ENCODE measurements around the gene CSNK1G2. TPM values are rescaled to one million over a fixed set of nuclear protein-coding genes. Genes with fewer than 3 reads are reported as not detected.
A peak's percentile ranks its signal among the peaks of the same experiment; 100 is the strongest.

CSNK1G2 gene
- total RNA-seq, 1 experiment from 2014 or later, result 34.5 TPM

GRCh38 chr19:1913781-1914577, 27.0 kb upstream of the CSNK1G2 start:
- Histone ChIP-seq H3K27me3 (no peaks in the 10 kb centered on the region), H3K9me3 (no peaks in the 10 kb centered on the region), H3K36me3 (no peaks in the 10 kb centered on the region), H3K4me3 (no peak overlapping the region)
- no peak for DNase-seq

DNA sequence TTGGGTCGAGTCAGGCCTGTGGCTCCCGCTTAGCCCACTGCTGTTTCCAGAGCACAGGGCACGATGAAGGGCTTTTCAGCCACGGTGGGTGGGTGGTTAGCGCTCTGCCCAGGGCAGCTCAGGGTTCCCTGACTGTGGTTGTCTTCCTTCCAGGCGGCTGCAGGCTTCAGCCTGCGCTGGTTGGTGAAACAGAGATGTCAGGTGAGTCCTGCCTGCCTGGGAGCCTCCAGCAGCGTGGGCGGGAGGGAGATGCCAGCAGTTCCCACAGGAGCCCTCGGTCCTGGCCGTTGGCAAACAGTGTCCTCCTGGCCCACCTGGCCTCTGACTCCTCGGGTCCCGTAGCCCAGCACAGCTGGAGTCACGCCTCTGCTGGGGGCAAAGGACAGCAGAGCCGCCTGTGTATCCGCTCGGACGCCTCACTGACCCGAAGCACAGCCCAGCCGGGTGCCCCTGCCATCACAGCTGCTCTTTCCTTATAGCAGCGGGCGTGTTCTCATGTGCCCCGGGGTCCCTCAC, 26.1 kb upstream of the CSNK1G2 start:
- H3K27me3 ChIP-seq, result no peaks in the 10 kb centered on the region

DNA sequence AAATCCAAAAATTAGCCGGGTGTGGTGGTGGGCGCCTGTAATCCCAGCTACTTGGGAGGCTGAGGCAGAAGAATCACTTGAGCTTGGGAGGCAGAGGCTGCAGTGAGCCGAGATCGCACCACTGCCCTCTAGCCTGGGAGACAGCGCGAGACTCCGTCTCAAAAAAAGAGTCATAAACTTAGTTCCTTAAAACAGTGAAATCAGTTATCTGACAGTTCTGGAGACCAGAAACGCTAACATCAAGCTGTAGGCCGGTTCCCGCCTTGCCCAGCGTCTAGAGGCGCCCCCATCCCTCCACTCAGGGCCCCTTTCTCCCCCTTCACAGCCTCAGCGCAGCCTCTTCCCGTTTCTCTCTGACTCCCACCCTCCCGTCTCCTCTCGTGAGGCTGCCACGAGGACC, 23.8 kb upstream of the CSNK1G2 start:
- Histone ChIP-seq H3K27me3 (no peaks in the 10 kb centered on the region), H3K4me3 (no peak overlapping the region), H3K36me3 (no peaks in the 10 kb centered on the region), H3K9me3 (no peaks in the 10 kb centered on the region)
- no peak for DNase-seq

More for the DNA sequence above, 26.1 kb upstream of the CSNK1G2 start:
- DNase-seq, result no peak
- Histone ChIP-seq H3K4me3 (no peak overlapping the region), H3K36me3 (no peaks in the 10 kb centered on the region), H3K9me3 (no peaks in the 10 kb centered on the region)

DNA sequence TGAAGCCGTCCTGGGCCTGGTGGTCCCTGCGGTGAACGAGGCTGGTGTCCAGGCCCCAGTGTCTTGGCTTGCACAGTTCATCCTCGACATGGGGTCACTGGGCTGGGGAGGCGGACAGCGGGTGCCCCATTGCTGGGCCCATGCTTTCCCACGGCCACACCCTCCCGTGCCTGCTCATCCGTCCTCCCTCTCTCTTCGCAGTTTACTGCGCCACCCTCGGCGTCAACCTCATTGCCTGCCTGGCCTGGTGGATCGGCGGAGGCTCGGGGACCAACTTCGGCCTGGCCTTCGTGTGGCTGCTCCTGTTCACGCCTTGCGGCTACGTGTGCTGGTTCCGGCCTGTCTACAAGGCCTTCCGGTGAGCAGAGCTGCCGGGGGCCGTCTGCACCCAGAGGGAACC, 23.0 kb upstream of the CSNK1G2 start:
- Histone ChIP-seq H3K4me3 (no peak overlapping the region), H3K9me3 (no peaks in the 10 kb centered on the region), H3K27me3 (no peaks in the 10 kb centered on the region), H3K36me3 (no peaks in the 10 kb centered on the region)
- no peak for DNase-seq

- H3K27me3 ChIP-seq, result no peaks in the 10 kb centered on the region
- H3K4me3 ChIP-seq, result no peak overlapping the region
- DNase-seq, result no peak
- no peaks in the 10 kb centered on the region for H3K36me3 ChIP-seq
- H3K9me3 ChIP-seq, result no peaks in the 10 kb centered on the region
Observed at GRCh38 chr19:1918975-1919374, 22.0 kb upstream of the CSNK1G2 start.

GRCh38 chr19:1920644-1921043, 20.3 kb upstream of the CSNK1G2 start:
- no peaks in the 10 kb centered on the region for H3K9me3 ChIP-seq
- H3K36me3 ChIP-seq, result no peaks in the 10 kb centered on the region
- no peaks in the 10 kb centered on the region for H3K27me3 ChIP-seq
- DNase-seq, result no peak
- H3K4me3 ChIP-seq, result no peak overlapping the region

GRCh38 chr19:1921326-1921725, 19.6 kb upstream of the CSNK1G2 start:
- no peaks in the 10 kb centered on the region for H3K27me3 ChIP-seq
- H3K36me3 ChIP-seq, result no peaks in the 10 kb centered on the region
- no peak for DNase-seq
- H3K9me3 ChIP-seq, result no peaks in the 10 kb centered on the region
- no peak overlapping the region for H3K4me3 ChIP-seq

- no peak for DNase-seq
- no peaks in the 10 kb centered on the region for H3K36me3 ChIP-seq
Observed at GRCh38 chr19:1921825-1922224, 19.1 kb upstream of the CSNK1G2 start.

DNA sequence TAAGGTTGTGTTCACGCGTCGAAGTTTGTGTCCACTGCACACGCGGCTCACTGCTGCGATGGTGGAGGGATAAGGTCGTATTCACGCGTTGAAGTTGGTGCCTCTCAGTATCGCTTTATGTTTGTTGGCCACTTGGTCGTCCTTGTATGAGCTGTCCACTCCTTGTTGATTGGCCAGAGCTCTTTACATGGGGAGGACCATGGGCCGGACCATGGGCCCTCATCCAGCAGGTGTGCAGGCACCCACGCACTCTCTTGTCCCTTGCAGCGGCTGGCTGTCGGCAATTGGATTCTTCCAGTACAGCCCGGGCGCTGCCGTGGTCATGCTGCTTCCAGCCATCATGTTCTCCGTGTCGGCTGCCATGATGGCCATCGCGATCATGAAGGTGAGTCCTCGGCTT, 18.2 kb upstream of the CSNK1G2 start:
- no peak overlapping the region for H3K4me3 ChIP-seq
- DNase-seq, result no peak
- no peaks in the 10 kb centered on the region for H3K27me3 ChIP-seq
- no peaks in the 10 kb centered on the region for H3K9me3 ChIP-seq
- H3K36me3 ChIP-seq, result no peaks in the 10 kb centered on the region

More at GRCh38 chr19:1921825-1922224, 19.1 kb upstream of the CSNK1G2 start:
- Histone ChIP-seq H3K27me3 (no peaks in the 10 kb centered on the region), H3K9me3 (no peaks in the 10 kb centered on the region), H3K4me3 (no peak overlapping the region)

DNA sequence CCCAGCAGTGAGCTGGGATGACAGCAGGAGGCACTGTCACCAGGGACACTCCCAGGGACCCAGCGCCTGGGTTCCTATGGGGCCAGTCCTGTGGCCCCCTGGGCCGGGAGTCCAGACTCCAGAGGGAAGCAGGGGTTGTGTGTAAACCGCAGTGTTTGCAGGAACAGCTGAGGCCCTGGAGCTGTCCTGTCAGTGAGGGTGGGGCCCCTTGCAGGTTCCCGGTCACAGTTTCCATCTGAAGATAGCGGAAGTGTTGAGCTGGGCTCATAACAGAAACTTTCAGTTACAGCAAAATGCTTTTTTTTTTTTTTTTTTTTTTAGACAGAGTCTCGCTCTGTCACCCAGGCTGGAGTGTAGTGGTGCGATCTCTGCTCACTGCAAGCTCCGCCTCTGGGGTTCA, 17.7 kb upstream of the CSNK1G2 start:
- no peaks in the 10 kb centered on the region for H3K36me3 ChIP-seq
- DNase-seq, result no peak
- H3K9me3 ChIP-seq, result no peaks in the 10 kb centered on the region
- H3K4me3 ChIP-seq, result no peak overlapping the region
- H3K27me3 ChIP-seq, result no peaks in the 10 kb centered on the region

DNA sequence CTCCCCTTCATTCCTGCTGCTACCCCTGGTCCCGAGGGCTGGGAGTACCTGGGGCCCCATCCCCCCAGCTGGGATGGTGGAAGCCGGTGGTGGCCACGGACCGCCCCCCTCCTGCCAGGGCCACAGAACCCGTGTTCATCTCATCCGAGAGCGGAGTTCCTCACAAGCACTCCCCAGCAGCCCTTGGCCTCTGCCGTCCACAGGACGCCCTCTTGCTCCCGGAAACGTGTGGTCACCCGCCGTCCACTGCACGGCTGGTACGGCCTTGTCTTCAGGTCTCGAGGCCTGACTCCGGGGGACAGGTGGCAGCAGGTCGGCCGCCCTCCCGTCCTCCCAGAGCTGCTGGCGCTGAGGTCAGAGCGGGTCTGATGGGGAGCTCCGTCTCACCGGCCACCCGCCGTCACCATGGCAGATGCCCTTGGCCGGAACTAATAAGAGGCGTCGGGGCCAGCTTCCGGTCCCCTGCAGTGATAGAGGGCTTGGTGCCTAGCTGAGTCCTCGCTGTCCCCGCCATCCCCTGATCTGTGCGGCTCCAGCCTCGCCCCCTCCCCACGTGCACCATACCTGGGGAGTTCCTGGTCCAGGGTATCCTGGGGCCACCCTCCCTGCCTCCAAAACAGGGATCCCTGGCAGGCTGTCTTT, 16.5 kb upstream of the CSNK1G2 start:
- no peaks in the 10 kb centered on the region for H3K9me3 ChIP-seq
- no peak overlapping the region for H3K4me3 ChIP-seq
- H3K36me3 ChIP-seq, result no peaks in the 10 kb centered on the region
- H3K27me3 ChIP-seq, result no peaks in the 10 kb centered on the region
- DNase-seq, result no peak

- Histone ChIP-seq H3K36me3 (no peaks in the 10 kb centered on the region), H3K27me3 (no peaks in the 10 kb centered on the region), H3K9me3 (no peaks in the 10 kb centered on the region), H3K4me3 (no peak overlapping the region)
- DNase-seq, result no peak
Observed at GRCh38 chr19:1925544-1925943, 15.4 kb upstream of the CSNK1G2 start.

DNA sequence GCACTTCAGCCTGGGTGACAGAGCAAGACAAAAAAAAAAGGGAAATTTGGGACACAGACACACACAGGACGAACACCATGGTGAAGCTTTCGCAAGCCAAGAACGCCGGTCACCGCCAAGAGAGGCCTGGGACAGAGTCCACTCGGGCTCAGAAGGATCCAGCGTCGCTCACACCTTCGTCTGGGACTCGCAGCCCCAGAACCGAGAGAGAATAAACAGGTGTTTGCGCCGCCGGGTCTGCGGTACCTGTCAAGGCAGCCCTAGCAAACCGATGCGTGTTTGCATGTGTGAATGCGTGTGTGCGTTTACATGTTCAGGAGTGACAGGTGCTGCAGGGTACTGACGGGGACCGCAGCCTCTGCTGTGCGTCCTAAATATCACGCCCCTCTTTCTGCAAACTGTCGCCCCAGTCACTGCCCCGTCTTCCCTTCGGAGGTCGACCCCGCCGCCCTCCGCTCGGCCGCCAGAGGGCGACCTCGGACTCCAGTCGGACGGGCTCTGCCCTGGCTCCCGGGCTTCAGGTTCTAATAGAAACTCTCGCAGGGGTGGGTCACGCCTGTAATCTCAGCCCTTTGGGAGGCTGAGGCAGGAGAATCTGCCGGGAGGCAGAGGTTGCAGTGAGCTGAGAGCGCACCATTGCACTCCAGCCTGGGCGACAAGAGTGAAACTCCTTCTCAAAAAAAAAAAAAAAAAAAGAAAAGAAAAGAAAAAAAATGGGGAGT, 11.8 kb upstream of the CSNK1G2 start:
- Histone ChIP-seq H3K4me3 (no peak overlapping the region), H3K27me3 (no peaks in the 10 kb centered on the region), H3K36me3 (no peaks in the 10 kb centered on the region), H3K9me3 (peaks cover 2% of the 10 kb centered on the region; the same call in 1 of the 2 replicates)
- peak; percentile 59 for DNase-seq

DNA sequence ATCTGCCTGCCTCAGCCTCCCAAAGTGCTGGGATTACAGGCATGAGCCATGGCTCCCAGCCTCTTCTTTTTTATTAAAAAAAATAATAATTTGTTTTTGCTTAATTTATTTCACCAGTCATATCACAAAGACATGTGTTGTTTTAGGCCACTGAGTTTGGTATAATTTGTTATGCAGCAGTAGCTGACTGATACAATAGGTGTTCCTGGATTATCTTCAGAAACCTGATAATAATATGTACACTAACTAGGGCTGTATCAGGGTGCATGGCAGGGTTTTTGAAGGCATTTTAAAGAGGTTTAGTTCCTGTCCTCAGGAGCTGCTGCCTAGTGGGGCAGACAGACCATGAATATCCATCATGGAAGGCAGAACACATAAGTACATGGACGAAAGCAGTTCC, 9.5 kb upstream of the CSNK1G2 start:
- no peak for DNase-seq
- H3K9me3 ChIP-seq, result peaks cover 2% of the 10 kb centered on the region; the same call in 1 of the 2 replicates
- no peak overlapping the region for H3K4me3 ChIP-seq
- no peaks in the 10 kb centered on the region for H3K36me3 ChIP-seq
- no peaks in the 10 kb centered on the region for H3K27me3 ChIP-seq

GRCh38 chr19:1932395-1932794, 8.6 kb upstream of the CSNK1G2 start:
- no peaks in the 10 kb centered on the region for H3K27me3 ChIP-seq
- H3K36me3 ChIP-seq, result no peaks in the 10 kb centered on the region
- H3K4me3 ChIP-seq, result no peak overlapping the region
- H3K9me3 ChIP-seq, result peaks cover 2% of the 10 kb centered on the region; the same call in 1 of the 2 replicates
- DNase-seq, result no peak

DNA sequence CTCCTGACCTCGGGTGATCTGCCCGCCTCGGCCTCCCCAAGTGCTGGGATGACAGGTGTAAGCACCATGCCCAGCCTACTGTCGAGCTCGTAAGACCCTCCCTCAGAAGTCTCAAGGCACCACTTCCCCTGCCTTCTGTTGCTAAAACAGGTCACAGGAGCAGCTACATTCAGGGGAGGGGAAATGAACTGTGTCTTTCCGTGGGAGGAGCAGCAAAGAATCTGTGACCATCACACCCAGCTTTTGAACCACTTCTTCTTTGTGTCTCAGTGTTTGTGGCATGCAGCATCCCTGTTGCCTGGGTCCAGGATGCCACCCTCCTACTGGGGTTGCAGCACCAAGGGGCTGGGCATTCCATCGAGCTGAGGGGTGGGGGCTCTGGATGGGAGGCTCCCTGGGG, 7.7 kb upstream of the CSNK1G2 start:
- no peaks in the 10 kb centered on the region for H3K27me3 ChIP-seq
- peaks cover 2% of the 10 kb centered on the region; the same call in 1 of the 2 replicates for H3K9me3 ChIP-seq
- no peak overlapping the region for H3K4me3 ChIP-seq
- no peaks in the 10 kb centered on the region for H3K36me3 ChIP-seq
- DNase-seq, result no peak

GRCh38 chr19:1933942-1934341, 7.0 kb upstream of the CSNK1G2 start:
- DNase-seq, result no peak
- Histone ChIP-seq H3K4me3 (no peak overlapping the region), H3K36me3 (no peaks in the 10 kb centered on the region), H3K9me3 (peaks cover 2% of the 10 kb centered on the region; the same call in 1 of the 2 replicates), H3K27me3 (no peaks in the 10 kb centered on the region)
